GM12872 (cell line): ENCODE results near the gene SORBS1.

Experiments used
- CTCF ChIP-seq: IDR thresholded peaks from 3 replicates; pipeline ENCODE4 v1.5.1; 2011; ENCODE audit warnings: low read depth, mild to moderate bottlenecking, low read length, moderate library complexity; ENCODE audit not compliant: insufficient read depth

Gene SORBS1

GRCh38 chr10:95312986-95313495 is 248.1 kb downstream of the SORBS1 start:
- TF ChIP-seq CTCF, result no peak

- no peak for TF ChIP-seq CTCF
Observed at GRCh38 chr10:95312257-95312656, 248.9 kb downstream of the SORBS1 start.

GRCh38 chr10:95309958-95310357 is 251.2 kb downstream of the SORBS1 start:
- no peak for TF ChIP-seq CTCF

GRCh38 chr10:95308389-95309302 is 252.5 kb downstream of the SORBS1 start:
- TF ChIP-seq CTCF, result no peak

GRCh38 chr10:95306851-95307250 is 254.3 kb downstream of the SORBS1 start:
- no peak for TF ChIP-seq CTCF

- TF ChIP-seq CTCF, result no peak
Observed at GRCh38 chr10:95306318-95306650, 254.9 kb downstream of the SORBS1 start.

- no peak for TF ChIP-seq CTCF
Observed at GRCh38 chr10:95305606-95306317, 255.4 kb downstream of the SORBS1 start.
